Measurements from ENCODE around the gene GLYATL3. TPM values are rescaled to one million over a fixed set of nuclear protein-coding genes. Genes with fewer than 3 reads are reported as not detected.

GLYATL3 gene
- total RNA-seq, 1 donor from 2014 or later = not detected

DNA sequence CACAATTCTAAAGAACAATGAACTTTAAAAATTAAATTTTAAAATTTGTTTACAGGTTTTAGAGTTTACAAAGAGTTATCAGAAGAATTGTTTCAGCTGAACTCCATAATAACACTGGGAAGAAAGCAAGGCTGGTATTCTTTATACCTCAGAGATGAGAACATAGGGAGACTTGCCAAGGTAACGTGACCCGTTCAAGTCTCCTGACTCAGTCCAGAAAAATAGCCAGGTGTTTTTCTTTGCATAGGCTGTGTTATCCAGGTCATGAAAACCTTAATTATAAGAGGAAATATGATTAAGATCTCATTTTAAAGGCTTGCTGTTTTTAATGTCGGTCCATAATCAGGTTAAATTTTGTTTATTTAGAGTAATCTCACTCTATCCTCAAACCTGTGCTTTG, 42.2 kb downstream of the GLYATL3 start:
- Mint-ChIP-seq H3K27me3 (ENCODE audit: unreplicated experiment) (peaks cover 2% of the 10 kb centered on the region), H3K4me1 (ENCODE audit: unreplicated experiment) (no peaks in the 10 kb centered on the region), H3K27ac (ENCODE audit: unreplicated experiment) (no peak overlapping the region), H3K9me3 (ENCODE audit: unreplicated experiment) (no peaks in the 10 kb centered on the region), H3K4me3 (ENCODE audit: unreplicated experiment) (no peak overlapping the region), H3K36me3 (ENCODE audit: low read depth, unreplicated experiment) (no peaks in the 10 kb centered on the region)
- TF ChIP-seq, protein P1, sequence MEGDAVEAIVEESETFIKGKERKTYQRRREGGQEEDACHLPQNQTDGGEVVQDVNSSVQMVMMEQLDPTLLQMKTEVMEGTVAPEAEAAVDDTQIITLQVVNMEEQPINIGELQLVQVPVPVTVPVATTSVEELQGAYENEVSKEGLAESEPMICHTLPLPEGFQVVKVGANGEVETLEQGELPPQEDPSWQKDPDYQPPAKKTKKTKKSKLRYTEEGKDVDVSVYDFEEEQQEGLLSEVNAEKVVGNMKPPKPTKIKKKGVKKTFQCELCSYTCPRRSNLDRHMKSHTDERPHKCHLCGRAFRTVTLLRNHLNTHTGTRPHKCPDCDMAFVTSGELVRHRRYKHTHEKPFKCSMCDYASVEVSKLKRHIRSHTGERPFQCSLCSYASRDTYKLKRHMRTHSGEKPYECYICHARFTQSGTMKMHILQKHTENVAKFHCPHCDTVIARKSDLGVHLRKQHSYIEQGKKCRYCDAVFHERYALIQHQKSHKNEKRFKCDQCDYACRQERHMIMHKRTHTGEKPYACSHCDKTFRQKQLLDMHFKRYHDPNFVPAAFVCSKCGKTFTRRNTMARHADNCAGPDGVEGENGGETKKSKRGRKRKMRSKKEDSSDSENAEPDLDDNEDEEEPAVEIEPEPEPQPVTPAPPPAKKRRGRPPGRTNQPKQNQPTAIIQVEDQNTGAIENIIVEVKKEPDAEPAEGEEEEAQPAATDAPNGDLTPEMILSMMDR (IDR thresholded peaks at IDR 0.05; ENCODE audit: unreplicated experiment) = no peak
- DNase-seq (ENCODE audit: low spot score) = no peak

DNA sequence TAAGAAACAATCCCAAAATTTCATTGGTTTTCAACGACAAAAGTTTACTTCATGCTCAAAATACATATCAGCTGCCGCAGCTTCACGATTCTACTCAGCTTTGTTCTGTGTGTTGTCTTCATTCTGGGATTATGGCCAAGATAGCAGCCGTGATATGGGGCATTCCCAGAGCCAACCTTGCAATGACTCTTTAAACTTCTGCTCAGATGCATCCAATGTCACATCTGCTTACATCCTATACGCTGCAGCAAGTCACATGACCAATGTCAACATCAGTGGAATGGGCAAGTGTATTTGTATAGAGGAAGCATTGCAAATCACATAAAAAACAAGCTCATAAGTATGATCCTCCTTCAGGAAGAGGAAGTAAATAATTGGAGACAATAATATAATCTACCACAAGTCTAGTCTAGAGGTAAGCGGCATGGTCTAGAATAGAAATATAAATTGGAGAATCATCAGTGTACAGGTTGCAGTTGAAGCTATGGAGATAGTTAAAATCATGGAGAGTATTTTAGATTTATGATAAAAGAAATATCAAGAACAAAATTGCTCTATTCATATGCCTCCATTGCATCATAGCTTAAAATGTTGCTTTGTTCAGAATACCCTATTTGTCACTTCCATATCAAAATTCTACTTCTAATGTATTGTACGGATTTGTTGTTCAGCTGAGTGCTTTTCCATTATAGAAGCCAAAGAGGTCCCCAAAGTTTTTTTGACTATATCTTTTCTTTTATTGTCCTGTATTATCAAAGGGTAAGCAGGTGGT, 43.5 kb downstream of the GLYATL3 start:
- Mint-ChIP-seq H3K36me3 (ENCODE audit: low read depth, unreplicated experiment) (no peaks in the 10 kb centered on the region), H3K27ac (ENCODE audit: unreplicated experiment) (no peak overlapping the region), H3K27me3 (ENCODE audit: unreplicated experiment) (peaks cover 2% of the 10 kb centered on the region), H3K9me3 (ENCODE audit: unreplicated experiment) (no peaks in the 10 kb centered on the region), H3K4me3 (ENCODE audit: unreplicated experiment) (no peak overlapping the region), H3K4me1 (ENCODE audit: unreplicated experiment) (no peaks in the 10 kb centered on the region)
- no peak for DNase-seq (ENCODE audit: low spot score)
- TF ChIP-seq, protein P1 (IDR thresholded peaks at IDR 0.05; ENCODE audit: unreplicated experiment) = no peak

- Mint-ChIP-seq H3K9me3 (ENCODE audit: unreplicated experiment) (no peaks in the 10 kb centered on the region), H3K27me3 (ENCODE audit: unreplicated experiment) (peaks cover 5% of the 10 kb centered on the region)
These were observed 46.6 kb downstream of the GLYATL3 start for GRCh38 chr6:49546331-49546730.

DNA sequence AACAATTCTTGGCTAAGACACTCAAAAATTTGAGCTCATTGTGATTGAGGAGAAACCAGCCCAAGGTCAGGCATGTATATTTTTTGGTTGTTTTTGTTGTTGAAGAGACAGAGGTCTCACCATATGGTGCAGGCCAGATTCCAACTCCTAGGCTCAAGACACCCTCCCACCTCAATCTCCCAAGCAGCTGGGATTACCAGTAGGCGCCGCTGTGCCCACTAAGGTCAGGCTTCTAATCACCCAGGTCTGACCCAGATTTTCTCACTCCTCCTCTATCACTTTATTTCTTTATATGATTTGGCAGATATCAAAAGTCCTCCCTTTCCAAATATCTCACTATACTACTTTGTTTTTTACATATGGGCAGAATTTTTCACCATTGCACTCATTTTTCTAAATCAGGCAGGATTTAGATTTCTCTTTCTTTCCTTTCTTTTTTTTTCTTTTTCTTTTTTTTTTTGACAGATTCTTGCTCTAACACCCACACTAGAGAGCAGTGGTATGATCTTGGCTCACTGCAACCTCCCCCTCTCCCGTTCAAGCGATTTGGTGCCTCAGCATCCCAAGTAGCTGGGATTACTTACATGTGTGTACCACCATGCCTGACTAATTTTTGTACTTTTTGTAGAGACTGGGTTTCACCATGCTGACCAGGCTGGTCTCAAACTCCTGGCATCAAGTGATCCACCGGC, 49.0 kb downstream of the GLYATL3 start:
- Mint-ChIP-seq H3K9me3 (ENCODE audit: unreplicated experiment) (no peaks in the 10 kb centered on the region), H3K4me3 (ENCODE audit: unreplicated experiment) (no peak overlapping the region), H3K36me3 (ENCODE audit: low read depth, unreplicated experiment) (no peaks in the 10 kb centered on the region), H3K4me1 (ENCODE audit: unreplicated experiment) (peaks cover 7% of the 10 kb centered on the region), H3K27ac (ENCODE audit: unreplicated experiment) (no peak overlapping the region), H3K27me3 (ENCODE audit: unreplicated experiment) (peaks cover 5% of the 10 kb centered on the region)
- no peak for DNase-seq (ENCODE audit: low spot score)
- TF ChIP-seq, protein P1 (IDR thresholded peaks at IDR 0.05; ENCODE audit: unreplicated experiment) = no peak

More at GRCh38 chr6:49546331-49546730, 46.6 kb downstream of the GLYATL3 start:
- Mint-ChIP-seq H3K4me1 (ENCODE audit: unreplicated experiment) (peaks cover 7% of the 10 kb centered on the region), H3K36me3 (ENCODE audit: low read depth, unreplicated experiment) (no peaks in the 10 kb centered on the region), H3K27ac (ENCODE audit: unreplicated experiment) (no peak overlapping the region), H3K4me3 (ENCODE audit: unreplicated experiment) (no peak overlapping the region)
- no peak for DNase-seq (ENCODE audit: low spot score)
- TF ChIP-seq, protein P1 (IDR thresholded peaks at IDR 0.05; ENCODE audit: unreplicated experiment) = no peak
